Measurements from ENCODE around the gene IQSEC3.

IQSEC3 gene

GRCh38 chr12:155006-155405 lies 88.4 kb downstream of the IQSEC3 start:
- Histone ChIP-seq H3K4me2 (no peak overlapping the region), H4K20me1 (no peaks in the 10 kb centered on the region), H3K36me3 (no peaks in the 10 kb centered on the region), H3K9ac (no peak overlapping the region), H3K4me3 (no peak overlapping the region), H3K9me3 (no peaks in the 10 kb centered on the region), H3K27me3 (no peaks in the 10 kb centered on the region), H3K27ac (no peak overlapping the region), H3K4me1 (peaks cover 27% of the 10 kb centered on the region)
- no peak for TF ChIP-seq Cebpa-rat (IDR thresholded peaks at IDR 0.05)

- Histone ChIP-seq H3K27me3 (no peaks in the 10 kb centered on the region), H3K4me1 (peaks cover 27% of the 10 kb centered on the region), H3K9ac (no peak overlapping the region), H3K36me3 (no peaks in the 10 kb centered on the region), H4K20me1 (no peaks in the 10 kb centered on the region), H3K9me3 (no peaks in the 10 kb centered on the region), H3K27ac (no peak overlapping the region), H3K4me3 (no peak overlapping the region), H3K4me2 (peak overlapping the region; percentile 18; the same call in 1 of the 2 replicates)
- TF ChIP-seq Cebpa-rat (IDR thresholded peaks at IDR 0.05), result no peak
Measured at GRCh38 chr12:155646-156045, 89.1 kb downstream of the IQSEC3 start.

- no peaks in the 10 kb centered on the region for H3K9me3 ChIP-seq
- no peaks in the 10 kb centered on the region for H4K20me1 ChIP-seq
- H3K9ac ChIP-seq, result no peak overlapping the region
- peaks cover 27% of the 10 kb centered on the region for H3K4me1 ChIP-seq
- no peak for TF ChIP-seq Cebpa-rat (IDR thresholded peaks at IDR 0.05)
- H3K36me3 ChIP-seq, result no peaks in the 10 kb centered on the region
- no peak overlapping the region for H3K27ac ChIP-seq
- H3K4me3 ChIP-seq, result no peak overlapping the region
- no peak overlapping the region for H3K4me2 ChIP-seq
- no peaks in the 10 kb centered on the region for H3K27me3 ChIP-seq
Measured at GRCh38 chr12:156945-157344, 90.4 kb downstream of the IQSEC3 start.

- peaks cover 25% of the 10 kb centered on the region for H3K4me1 ChIP-seq
- H3K36me3 ChIP-seq, result no peaks in the 10 kb centered on the region
- H3K27ac ChIP-seq, result no peak overlapping the region
- no peak for TF ChIP-seq Cebpa-rat (IDR thresholded peaks at IDR 0.05)
- H3K4me2 ChIP-seq, result no peak overlapping the region
- H3K9ac ChIP-seq, result no peak overlapping the region
- no peak overlapping the region for H3K4me3 ChIP-seq
- no peaks in the 10 kb centered on the region for H4K20me1 ChIP-seq
- no peaks in the 10 kb centered on the region for H3K9me3 ChIP-seq
- no peaks in the 10 kb centered on the region for H3K27me3 ChIP-seq
Measured at GRCh38 chr12:157644-158043, 91.1 kb downstream of the IQSEC3 start.

- no peak overlapping the region for H3K4me2 ChIP-seq
- peaks cover 17% of the 10 kb centered on the region for H3K4me1 ChIP-seq
- H3K9me3 ChIP-seq, result no peaks in the 10 kb centered on the region
- no peak for TF ChIP-seq Cebpa-rat (IDR thresholded peaks at IDR 0.05)
- H3K4me3 ChIP-seq, result no peak overlapping the region
- H3K36me3 ChIP-seq, result no peaks in the 10 kb centered on the region
- no peak overlapping the region for H3K9ac ChIP-seq
- no peaks in the 10 kb centered on the region for H4K20me1 ChIP-seq
- H3K27ac ChIP-seq, result no peak overlapping the region
- no peaks in the 10 kb centered on the region for H3K27me3 ChIP-seq
Measured at GRCh38 chr12:159156-159782, 92.7 kb downstream of the IQSEC3 start.

- H3K27ac ChIP-seq, result no peak overlapping the region
- H3K36me3 ChIP-seq, result no peaks in the 10 kb centered on the region
- TF ChIP-seq Cebpa-rat (IDR thresholded peaks at IDR 0.05), result no peak
- H3K9ac ChIP-seq, result no peak overlapping the region
- no peaks in the 10 kb centered on the region for H3K27me3 ChIP-seq
- peaks cover 25% of the 10 kb centered on the region for H3K4me1 ChIP-seq
- no peak overlapping the region for H3K4me2 ChIP-seq
- H3K4me3 ChIP-seq, result no peak overlapping the region
- no peaks in the 10 kb centered on the region for H3K9me3 ChIP-seq
- H4K20me1 ChIP-seq, result no peaks in the 10 kb centered on the region
Measured at GRCh38 chr12:160858-161257, 94.3 kb downstream of the IQSEC3 start.

- no peaks in the 10 kb centered on the region for H4K20me1 ChIP-seq
- TF ChIP-seq Cebpa-rat (IDR thresholded peaks at IDR 0.05), result no peak
- H3K4me1 ChIP-seq, result peaks cover 28% of the 10 kb centered on the region
- no peaks in the 10 kb centered on the region for H3K36me3 ChIP-seq
- H3K27me3 ChIP-seq, result no peaks in the 10 kb centered on the region
- no peak overlapping the region for H3K9ac ChIP-seq
- no peak overlapping the region for H3K27ac ChIP-seq
- no peak overlapping the region for H3K4me2 ChIP-seq
- H3K4me3 ChIP-seq, result no peak overlapping the region
- no peaks in the 10 kb centered on the region for H3K9me3 ChIP-seq
Measured at GRCh38 chr12:161823-162222, 95.3 kb downstream of the IQSEC3 start.

- no peaks in the 10 kb centered on the region for H3K9me3 ChIP-seq
- no peak overlapping the region for H3K4me3 ChIP-seq
- no peaks in the 10 kb centered on the region for H3K27me3 ChIP-seq
- H4K20me1 ChIP-seq, result no peaks in the 10 kb centered on the region
- no peak overlapping the region for H3K4me2 ChIP-seq
- H3K4me1 ChIP-seq, result peaks cover 37% of the 10 kb centered on the region
- H3K27ac ChIP-seq, result no peak overlapping the region
- TF ChIP-seq Cebpa-rat (IDR thresholded peaks at IDR 0.05), result no peak
- no peaks in the 10 kb centered on the region for H3K36me3 ChIP-seq
- no peak overlapping the region for H3K9ac ChIP-seq
Measured at GRCh38 chr12:162467-163307, 96.1 kb downstream of the IQSEC3 start.

- Histone ChIP-seq H3K27me3 (no peaks in the 10 kb centered on the region), H4K20me1 (no peaks in the 10 kb centered on the region), H3K27ac (peak overlapping the region; percentile 38; the same call in 1 of the 2 replicates), H3K4me3 (no peak overlapping the region), H3K4me1 (peaks cover 43% of the 10 kb centered on the region), H3K4me2 (peak overlapping the region; percentile 65), H3K9me3 (no peaks in the 10 kb centered on the region), H3K9ac (no peak overlapping the region), H3K36me3 (no peaks in the 10 kb centered on the region)
- TF ChIP-seq Cebpa-rat (IDR thresholded peaks at IDR 0.05), result no peak
Measured at GRCh38 chr12:163406-163986, 96.9 kb downstream of the IQSEC3 start.

- Histone ChIP-seq H3K9ac (no peak overlapping the region), H3K36me3 (no peaks in the 10 kb centered on the region), H3K27me3 (no peaks in the 10 kb centered on the region), H3K4me1 (peaks cover 50% of the 10 kb centered on the region), H3K4me2 (peak overlapping the region; percentile 65), H3K27ac (peak overlapping the region; percentile 38), H4K20me1 (no peaks in the 10 kb centered on the region), H3K4me3 (no peak overlapping the region), H3K9me3 (no peaks in the 10 kb centered on the region)
- TF ChIP-seq Cebpa-rat (IDR thresholded peaks at IDR 0.05), result no peak
Measured at GRCh38 chr12:164207-164606, 97.6 kb downstream of the IQSEC3 start.

Data from BLaER1 (cell line).